GM19452 (cell line): Measurements from ENCODE around the gene CCDC85A.

ENCODE experiments used
- ATAC-seq: cut with Tn5 transposase; IDR thresholded peaks from one replicate; pipeline ENCODE4 v1.9.1; 2021; ENCODE audit not compliant: unreplicated experiment

Gene CCDC85A

DNA sequence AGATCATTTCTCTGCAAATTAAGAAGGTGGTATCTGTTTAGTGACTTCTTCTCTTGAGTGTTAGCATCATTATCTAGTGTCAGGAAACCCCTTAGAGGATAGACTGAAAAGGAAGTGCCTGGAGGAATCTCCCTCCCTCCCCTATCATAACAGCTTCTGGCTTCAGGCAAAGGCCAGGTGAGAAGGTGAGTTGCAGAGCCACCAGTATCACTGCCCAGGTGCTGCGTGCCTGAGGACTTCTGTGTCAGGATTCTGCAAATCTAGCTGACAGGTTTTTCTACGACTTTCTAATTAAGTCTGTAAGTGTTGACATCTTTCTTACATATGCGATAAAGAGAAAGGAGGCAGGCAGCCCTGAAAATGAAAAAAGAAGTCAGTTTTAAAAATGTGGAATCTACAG, 111.9 kb downstream of the CCDC85A start:
- no peak for ATAC-seq

DNA sequence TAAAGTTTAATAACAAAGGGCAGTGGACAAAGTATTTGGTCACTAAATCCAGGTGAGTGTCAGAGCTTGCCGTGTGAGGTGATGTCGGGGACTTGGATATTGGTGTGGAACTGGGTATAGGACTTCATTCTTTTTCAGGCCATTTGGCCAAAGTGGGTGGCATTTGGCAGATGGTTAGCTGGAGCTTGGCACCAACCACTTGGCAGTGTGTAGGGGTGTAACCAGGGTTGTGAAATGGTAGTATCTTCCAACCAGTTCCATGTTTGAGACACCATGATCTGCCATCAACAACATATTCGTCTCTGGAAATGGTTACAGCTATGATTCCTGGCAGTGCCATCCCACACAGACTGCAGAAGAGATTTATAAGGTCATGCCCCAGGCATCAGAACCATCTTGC, 113.9 kb downstream of the CCDC85A start:
- ATAC-seq, result no peak

DNA sequence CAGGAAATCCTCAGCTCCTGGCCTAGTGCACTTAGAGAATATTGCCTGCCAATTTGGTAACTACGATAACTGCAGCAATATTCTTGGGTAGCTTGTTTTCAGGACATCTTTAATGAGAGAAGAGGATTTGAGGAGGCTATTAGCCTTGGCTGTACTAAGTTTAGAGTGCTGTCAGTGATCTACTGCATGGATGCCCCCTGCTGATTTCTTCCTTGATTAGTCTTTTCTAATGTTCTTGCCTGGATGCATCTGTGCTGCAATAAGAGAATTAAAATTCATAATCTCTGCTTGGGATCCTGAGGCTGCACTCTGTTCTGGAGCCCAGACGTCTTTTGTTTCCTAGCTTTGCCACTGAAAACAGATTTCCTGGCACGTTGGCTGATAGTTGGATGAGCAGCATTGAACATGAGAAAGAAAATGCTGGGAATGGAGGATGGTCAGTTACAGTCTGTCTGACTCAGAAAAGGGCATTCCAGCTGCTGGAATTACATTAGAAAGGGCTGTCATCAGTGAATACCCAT, 115.4 kb downstream of the CCDC85A start:
- ATAC-seq, result no peak

DNA sequence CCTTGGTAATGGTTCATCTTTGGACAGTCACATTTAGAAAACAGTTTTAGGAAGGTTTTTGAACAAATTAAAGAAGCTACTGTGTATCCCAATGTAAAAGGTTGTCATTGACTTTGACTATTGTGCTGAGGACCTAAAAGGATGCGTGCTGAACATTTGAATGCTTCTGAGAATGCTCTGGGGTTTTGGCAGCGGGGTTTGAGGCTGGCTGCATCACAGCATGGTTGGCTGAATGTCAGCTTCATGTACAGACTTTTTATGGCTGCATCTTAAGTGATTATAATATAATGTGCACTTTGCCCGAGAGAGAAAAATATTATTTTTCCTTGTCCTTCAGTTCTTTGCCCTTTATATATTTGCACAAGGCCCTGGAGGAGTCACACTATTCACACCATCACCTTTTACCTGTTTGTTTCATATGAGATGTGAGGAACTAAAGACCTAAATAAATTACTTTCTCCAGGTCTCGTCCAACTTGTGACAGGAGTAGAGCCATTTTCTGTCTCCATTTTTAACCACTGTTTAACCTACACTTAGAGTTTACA, 125.9 kb downstream of the CCDC85A start:
- ATAC-seq, result no peak

DNA sequence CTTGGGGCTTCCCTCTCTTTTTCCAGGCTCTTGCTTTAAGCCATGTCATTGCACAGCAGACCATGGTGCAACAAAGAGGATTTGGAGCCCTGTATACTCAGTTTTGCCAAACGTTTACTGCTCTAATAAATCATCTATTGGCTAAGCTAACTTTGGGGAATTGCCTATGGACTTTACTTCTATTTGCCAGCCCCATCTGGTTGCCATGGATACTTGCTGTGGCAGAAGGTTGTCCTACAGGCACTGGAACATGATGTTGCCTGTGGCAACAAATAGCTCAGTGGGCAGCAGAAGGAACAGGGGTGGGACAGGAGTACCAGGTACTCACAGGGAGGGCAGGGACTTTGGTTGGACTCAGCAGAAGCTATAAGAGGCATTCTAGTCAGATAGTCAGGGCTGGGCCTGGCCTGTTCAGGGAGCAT, 129.7 kb downstream of the CCDC85A start:
- no peak for ATAC-seq

DNA sequence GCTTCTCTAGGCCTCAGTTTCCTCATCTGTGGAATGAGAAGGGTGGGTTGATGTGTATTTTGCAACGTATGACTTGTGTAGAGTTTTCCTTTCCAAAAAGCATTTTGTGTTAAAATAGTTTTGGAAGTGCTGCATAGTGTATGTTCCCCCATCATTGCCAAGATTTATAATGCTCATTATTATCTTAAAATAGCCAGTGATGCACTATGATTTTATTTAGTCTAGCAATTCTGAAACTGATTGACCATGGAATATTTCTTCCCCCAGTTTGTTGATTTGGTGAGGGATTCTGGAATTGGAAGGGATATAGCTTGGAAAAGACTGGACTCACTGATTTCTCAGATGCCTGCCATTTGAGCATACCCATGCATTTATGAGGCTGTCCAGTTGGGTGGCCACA, 130.6 kb downstream of the CCDC85A start:
- ATAC-seq, result no peak

DNA sequence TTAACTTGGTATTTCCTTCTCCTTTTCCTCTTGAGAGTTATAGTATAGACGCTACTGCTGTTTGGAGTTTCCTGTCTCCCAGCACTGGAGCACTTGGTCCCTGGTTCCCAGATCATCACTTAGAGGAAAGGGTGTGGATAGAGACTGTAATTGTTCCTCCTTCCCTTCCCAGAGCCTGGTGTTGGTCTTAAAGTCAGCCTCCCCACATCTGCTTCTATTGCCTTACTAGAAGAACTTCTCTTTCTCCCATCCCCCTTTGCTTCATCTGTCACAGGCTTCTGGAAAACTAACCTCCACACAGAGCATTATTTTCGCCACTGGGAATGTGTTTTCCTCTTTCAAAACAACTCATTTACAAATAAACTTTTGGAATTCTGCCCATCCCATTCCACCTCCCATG, 131.0 kb downstream of the CCDC85A start:
- no peak for ATAC-seq

DNA sequence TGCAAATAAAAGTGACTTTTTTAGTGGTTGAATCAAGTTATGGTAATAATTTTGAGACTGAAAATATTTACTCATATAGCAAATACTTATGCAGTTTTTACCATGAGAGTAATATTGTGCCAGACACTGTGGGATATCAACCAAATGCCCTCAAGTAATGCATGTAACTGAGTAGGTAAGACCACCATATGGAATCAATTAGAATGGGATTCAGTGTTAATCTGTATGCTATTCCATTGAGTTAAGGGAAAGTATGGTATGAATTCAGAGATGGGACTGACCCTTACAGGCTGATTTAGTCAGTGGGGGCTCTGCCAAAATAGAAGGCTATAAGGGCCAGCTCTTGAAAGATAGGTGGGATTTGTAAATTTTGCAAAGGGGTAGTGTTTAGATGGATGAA, 131.6 kb downstream of the CCDC85A start:
- no peak for ATAC-seq

DNA sequence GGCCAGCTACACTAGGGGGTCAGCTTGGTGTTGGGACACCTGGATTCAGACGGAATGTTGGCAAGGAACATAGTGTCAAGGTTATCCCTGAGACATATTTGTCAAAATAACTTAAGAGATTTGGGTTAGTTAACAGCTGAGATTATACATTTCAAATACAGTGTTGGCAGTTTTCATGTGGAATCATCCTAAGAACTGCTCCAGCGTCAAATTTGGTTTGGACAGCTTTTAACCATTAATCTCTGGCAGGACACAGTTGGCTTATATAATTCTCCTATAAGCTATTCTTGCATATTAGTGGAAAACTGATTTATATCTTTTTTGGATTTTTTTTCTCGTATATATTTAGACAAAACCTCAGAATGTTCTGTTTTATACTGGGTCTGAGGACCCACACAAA, 132.2 kb downstream of the CCDC85A start:
- no peak for ATAC-seq

DNA sequence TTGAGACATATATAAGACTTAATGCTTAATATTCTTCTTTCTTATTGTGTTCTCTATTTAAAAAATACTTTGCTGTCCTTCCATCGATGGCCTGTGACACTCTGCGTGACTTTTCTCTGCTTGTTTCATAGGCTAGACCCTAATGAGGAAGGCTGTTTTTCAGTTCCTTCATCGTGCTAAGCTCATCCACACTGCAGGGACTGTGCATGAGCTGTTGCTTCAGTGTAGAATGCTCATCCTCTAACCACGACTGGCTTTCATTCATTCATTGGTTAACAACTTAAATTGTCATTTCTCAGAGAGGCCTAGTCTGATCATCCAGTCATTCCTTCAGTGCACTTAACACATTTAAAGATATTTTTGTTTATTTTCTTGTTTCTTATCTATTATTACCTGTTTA, 134.4 kb downstream of the CCDC85A start:
- ATAC-seq, result no peak

DNA sequence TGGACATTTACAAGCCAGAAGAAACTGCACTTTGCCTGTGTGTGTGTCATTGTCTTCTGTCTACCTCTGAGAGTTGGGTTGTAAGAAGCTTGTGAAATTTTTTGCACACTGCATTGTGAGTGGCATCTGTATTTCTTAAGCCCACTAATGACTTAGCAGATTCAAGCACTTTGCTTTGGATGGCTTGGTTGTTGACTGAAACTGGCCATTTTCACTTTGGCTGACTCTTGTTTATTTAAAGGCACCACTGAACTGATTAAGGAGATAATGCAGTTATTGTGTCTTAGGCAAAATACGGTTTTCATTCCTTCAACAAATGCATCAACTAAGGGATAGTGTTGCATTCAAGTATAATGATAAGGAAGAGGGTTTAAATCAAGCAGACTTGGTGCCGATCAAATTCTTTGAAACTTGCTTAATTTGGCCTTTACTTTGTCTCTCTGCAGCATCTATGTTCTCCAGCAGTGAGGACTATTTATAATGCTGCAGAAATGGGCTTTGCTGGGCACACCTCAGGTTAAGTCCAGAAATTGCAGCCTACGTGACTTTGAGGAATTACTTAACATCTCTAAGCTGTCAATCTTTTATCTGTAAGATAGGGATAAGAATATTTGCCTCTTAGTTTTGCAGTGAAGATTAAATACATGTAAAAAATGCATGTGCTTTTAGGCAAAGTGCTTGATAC, 142.0 kb downstream of the CCDC85A start:
- ATAC-seq, result no peak

DNA sequence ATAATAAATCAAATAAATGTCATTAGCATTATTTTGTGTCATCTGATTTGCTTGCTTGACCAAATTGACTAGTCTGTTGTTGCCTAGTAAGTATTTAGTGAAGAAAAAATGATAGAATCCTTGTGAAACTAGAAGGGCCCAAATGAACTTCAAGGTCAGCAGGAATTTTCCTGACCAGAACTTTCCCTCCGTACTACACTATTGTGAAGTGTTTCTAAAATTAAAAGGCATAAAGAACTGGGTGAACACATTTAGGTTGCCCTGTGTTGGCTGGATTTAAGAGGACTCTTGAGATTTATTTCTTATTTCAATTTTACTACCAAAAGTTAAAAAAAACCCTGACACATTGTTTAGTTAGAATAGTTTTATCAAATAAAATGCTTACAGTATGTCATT, 142.6 kb downstream of the CCDC85A start:
- no peak for ATAC-seq

DNA sequence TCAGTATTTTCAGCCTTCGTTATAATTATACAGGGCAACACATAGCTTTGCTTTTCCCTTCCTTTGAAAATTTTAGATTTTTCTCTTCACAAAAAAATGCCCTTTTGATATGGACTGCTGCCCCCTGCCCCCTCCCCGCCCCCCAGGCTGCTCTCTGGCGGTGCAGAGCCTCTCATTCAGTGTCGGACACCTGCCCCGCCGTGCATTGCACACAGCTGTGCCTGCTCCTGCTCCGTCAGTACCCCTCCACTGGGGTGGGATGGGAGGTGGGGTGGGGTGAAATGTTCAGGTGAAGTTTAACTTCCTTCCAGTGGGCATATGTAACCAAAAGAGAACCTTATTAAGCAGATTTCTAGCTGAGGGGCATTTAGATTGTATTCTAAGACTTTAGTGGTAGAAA, 148.0 kb downstream of the CCDC85A start:
- no peak for ATAC-seq

DNA sequence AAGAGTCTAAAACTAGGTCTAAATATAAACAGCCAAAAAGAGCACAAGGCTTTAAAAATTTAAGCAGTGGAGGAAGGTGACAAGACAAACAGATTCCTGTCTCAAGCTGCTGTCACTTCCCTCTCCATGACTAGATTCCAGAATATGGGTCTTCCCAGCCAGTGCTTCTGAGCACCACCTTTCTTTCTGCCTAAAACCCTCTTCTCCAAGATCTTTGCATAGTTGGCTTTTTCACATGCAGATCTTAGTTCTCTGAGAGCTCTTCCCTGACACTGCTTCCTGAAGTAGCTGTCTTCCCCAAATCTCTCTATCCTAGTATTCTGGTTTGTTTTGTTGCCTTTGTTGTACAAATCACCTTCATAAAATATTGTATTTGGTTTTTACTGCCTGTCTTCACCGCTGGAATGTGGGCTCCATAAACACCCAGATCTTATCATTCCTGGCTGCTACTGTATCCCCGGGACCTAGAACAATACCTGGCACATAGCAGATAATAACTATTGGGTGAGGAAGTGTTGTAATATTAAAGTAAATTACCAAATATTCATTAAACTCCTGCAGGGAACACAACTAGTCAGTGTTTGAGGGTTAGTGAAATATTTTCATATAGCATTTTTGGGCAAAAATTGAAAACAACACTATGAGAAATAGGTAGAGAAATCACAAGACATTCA, 150.2 kb downstream of the CCDC85A start:
- ATAC-seq, result no peak

DNA sequence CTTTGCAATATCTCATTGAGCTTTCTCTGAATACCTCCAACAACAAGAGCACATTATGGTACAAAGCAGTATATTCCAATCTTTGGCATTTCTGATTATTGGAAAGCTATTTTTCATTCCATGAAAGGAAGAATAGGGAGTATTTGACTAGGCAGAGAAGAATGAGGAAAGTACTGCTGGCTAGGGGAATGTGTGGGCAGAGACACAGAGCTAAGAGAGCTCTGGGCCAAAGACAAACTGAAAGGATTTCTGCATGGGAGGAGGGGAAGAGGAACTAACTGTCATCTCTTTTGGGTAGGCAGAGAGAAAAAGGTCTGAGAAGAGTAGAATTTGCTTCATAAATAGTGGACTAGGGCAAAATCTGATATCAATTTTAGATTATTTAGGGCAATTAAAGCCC, 150.8 kb downstream of the CCDC85A start:
- ATAC-seq, result no peak

DNA sequence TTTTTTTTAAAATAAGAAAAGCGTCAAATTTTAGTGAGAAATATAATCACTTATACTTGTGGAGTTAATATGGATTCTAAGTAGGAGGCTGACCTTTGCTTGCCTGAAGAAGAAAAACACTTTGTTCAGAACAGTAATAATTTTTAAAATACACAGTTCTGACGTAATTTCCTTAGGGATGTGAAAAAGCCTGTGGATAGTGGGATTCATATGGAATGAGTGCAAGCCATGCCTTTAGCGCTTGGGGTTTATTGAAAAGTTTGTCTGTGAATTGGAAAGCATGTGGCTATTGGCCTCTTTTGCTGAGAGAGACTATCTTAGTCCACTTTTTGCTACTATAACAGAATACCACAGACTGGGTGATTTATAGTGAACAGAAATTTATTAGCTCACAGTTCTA, 151.3 kb downstream of the CCDC85A start:
- ATAC-seq, result no peak

DNA sequence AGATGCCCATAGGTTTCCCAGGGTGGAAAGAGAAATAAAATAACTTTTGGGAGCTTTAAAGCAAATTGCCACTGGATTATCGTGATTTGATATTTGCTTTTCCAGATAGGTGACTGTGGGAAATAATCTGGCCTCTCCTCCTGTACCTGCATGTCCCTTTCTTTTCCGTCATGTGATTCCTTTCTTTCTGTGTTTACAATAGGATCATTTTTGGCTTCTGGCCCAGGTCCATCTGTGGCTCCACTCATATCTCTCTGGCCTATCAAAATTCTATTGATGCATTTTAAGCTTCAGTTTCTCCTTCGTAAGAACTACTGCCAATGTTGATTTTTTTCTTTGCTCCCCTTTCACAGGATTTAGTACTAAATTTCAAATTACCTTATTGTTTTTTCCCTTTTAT, 153.6 kb downstream of the CCDC85A start:
- no peak for ATAC-seq

DNA sequence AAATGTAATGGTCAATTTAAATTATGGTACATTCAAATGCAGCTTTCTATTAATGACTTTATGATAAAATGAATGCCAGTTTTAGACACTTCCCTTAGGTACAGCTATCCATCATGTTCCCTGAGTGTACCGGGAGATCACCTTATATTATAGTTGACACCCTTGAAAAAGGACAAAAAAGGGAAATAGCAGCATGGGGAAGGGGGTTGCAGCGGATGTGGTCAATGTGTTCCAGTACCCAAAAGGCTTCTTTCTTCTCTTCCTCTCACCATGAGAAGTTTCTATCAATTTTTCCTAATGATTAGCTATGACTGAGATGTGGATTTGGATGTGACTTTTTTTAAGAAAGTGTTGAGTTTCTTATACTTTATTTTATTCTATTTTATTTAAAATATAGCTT, 154.4 kb downstream of the CCDC85A start:
- no peak for ATAC-seq

DNA sequence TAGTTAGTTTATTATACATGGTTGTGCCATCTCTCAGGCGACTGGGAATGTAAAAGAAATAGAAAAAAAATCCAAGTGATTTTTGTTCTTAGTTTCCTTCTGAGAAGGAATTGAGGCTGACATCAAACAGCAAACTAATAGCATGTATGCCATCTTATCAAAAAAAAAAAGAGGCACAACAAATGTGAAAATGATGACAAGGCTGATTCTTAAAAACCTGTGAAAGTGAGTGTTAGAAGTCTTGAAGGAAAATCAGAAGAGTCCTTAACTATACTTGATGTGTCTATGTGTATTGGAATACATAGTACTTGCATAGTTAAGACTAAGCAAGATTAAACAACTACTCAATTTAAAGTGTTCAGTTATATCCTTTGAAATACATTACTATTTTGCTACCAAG, 161.0 kb downstream of the CCDC85A start:
- no peak for ATAC-seq

DNA sequence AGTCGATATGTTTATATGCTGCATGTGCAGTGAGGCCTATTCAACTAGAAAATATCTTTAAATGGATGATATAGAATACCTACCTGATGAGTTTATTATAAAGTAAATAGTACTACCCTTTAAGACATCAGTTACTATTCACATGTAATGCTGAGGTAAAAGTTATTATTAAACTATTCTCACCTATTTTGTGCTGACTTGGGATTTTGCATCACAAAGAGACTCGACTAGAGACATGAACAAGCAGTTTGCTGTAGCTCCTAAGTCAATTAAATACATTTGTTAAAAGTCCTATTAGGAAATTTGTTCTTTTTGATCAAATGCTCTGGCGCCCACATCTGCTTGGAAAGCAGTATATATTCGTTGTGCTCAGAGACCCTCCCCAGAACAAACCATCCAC, 164.1 kb downstream of the CCDC85A start:
- ATAC-seq, result no peak

DNA sequence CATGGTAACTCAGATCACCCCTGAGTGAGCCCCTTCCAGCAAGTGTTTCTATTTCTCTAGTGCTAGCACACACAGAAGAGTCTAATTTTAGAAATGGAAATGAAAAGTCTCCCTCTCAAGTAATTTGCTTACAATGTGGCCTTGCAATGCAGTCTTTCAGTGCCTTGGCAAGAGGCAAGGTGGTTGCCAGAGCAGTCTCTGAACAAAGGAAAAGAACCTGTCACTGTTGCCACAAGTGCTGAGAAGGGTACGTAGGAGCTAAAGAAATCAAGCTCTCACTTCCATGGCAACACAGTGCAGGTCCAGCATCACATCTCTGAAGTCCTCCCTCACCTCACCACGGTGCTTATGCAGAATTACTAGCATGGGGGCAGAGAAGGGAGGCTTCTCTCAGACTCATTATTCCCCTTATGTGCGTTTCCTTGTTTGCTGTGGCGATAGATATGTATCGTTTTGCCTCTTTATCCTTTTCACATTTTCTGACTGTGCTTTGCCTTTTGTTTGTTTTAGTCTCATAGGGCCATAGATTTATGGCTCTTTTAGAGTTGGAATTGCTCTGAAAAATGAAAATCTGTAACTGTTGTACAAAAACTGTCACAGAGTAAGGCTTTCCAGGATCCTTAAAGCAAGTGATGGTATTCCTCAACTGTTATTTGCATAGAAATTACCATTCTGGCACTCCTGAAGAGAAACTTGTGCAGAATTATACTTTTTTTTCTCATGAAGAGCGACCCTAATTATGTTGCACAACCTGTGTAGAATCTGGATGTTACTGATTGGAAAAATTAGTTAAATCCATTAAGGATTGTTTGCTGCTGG, 164.8 kb downstream of the CCDC85A start:
- no peak for ATAC-seq
